ENCODE measurements around the gene PDIA4.
"Not testable (repeated sequence)": the region's sequence is repeated elsewhere in the genome, so short reads cannot be mapped to it uniquely, and the experiment has no call there.

The PDIA4 gene

DNA sequence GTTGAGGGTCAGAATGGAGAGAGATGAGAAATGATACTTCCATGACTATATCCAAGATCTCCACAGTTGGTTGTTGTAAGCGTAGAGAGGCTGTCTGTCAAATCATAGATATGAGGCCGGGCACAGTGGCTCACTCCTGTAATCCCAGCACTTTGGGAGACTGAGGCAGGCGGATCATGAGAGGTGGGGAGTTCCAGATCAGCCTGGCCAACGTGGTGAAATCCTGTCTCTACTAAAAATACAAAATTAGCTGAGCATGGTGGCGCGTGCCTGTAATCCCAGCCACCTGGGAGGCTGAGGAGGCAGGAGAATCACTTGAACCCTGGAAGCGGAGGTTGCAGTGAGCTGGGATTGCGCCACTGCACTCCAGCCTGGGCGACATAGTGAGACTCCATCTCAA is 2.1 kb upstream of the PDIA4 start:
- DNase-seq: not testable (repeated sequence)

DNA sequence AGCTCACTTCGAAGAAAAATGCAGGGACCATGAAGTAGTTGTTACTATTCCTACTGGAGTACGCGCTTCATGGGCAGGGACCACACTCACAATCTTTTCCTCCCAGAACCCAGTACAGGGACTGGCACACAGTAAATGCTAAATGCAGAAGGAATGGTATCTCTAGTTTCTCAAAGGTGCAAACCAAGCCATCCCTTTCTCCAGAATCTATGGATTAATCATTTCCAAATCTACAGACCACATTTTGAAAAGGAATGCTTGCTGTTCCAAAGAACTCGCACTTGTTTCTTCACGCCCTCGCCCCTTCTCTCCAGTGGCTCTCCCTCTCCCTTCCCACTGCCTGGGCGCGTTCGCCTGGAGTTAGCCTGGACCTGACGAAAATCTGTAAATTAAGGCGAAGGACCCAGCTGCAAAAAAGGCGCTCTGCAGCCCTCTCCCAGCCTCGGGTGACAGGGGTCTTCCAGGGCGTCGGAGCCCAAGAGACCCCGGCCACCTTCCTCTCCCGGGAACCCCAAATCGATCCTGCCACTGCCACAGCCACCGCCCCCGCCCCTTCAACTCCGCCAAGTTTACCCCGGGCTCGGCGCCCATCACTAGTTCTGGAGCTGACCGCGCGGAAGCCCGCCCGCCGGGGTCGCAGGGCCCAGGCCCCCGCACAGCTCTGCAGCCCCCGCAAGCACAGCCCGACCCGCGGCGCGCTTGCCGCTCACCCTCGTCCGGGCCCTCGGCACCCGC is 527 bp downstream of the PDIA4 start:
- DNase-seq: no peak

GRCh38 chr7:149027055-149027454 is 1.2 kb downstream of the PDIA4 start:
- no peak for DNase-seq

DNA sequence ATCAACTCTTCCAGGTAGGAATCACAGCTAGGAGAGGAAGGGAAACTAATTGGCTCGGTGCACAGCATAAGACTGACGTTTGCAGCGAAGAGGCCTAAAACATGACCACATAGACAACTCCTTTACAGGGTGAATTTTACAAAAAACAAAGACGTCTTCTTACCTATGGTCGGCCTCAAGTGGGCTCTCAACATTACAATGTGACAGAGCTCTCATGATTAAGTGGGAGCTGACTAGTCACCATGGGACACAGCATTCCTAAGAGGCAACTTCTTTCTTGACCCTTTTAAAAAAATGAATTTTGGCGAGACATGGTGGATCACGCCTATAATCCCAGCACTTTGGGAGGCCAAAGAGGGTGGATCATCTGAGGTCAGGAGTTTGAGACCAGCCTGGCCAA is 4.6 kb downstream of the PDIA4 start:
- DNase-seq: no peak

DNA sequence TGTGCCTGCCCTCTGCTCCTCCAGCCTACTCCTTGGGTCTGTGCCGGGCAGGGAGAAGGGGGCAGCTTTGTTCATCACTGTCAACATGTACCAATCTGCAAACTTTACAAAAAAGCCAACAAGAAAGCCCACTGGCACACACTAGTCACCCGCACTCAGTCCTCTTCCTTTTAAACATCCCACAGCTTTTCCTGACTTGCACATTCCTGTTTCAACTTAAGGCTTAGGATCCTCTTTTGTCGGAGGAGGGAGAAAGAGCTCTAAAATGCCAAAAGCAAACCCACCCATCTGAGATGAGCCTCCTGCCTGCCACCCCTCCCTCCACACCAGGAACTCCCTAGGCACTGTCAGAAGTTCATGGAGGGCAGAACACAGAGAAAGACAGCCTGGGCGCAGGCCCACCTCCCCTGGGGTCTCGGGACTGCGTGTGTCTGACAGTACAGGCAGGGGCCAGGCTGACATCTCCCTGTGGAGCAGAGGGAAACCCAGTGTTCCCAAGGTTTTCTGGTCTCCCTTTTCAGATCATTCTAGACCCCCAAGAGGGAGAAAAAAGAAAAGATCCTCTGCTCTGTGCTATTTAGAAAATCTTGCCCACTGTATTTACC is 5.4 kb downstream of the PDIA4 start:
- DNase-seq: no peak

- DNase-seq: no peak
These were observed 6.6 kb downstream of the PDIA4 start for GRCh38 chr7:149021725-149022062.

- no peak for DNase-seq
These were observed 7.8 kb downstream of the PDIA4 start for GRCh38 chr7:149020483-149020882.

DNA sequence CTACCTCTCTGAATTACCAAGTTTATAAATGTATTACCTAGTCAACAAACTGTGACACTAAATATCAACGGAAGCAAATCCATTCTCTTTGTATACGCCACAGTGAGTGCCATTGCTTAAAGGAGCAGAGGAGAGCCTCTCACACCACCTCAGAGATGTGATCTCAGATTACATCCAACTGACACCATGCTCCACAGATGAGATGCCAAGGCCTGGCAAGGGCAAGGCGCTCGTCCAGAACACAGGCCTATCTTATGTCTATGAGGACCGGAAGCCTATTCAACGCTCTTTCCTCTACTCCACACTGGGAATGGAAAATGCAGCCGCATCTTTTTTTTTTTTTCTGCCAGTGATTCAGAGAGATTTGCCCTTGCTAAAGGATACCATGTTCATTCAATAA is 11.4 kb downstream of the PDIA4 start:
- no peak for DNase-seq

DNA sequence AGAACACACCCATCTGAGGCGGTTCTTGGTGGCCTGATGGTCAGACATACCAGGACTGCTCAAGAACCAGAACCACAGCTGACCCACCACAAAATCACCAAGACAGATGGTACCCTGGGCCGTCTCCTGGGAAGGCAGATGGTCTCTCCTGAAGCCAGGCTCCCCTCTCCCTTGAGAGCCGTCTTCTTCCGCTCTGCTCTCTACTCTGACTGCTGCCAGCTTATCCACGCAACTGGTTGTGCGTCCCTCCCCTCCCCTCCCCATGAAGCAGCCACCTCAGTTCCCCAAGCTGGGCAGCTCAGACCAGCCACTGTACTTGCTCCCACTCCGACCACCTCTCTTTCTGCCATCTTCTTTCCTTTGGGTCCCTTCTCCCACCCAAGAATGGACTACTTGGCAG is 14.0 kb downstream of the PDIA4 start:
- DNase-seq: no peak

DNA sequence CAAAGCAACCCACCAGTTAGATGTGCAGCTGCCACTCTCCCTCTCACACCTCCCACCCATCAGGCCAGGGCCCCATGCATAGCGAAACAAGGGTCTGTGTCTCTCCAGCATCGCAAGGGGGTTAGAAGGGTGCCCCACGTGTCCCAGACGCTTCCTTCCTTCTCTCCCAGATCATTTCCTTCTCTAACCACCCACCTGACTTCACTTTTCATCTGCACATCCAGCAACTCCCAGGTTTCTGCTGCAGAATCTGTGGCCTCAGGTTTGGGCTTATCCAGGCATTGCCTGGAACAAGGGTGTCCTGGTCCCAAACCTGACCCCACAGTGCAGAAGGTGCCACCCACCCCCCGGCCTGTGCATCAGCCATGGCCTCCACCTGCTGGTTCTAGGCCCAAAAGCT is 14.4 kb downstream of the PDIA4 start:
- no peak for DNase-seq

DNA sequence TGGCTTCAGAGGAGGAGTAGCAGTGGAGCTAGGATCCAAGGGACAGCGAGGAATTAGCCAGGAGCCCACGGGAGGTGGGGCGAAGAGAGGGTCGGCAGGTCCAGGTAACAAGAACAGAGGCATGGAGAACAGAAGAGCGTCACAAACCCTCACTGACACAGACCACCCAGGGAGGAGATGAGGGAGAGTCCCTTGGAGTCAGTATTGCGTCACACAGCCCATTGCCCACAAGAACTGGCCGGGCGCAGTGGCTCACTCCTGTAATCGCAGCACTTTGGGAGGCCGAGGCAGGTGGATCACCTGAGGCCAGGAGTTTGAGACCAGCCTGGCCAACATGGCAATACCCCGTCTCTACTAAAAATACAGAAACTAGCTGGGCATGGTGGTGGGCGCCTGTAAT is 15.6 kb downstream of the PDIA4 start:
- not testable (repeated sequence) for DNase-seq

- DNase-seq: no peak
These were observed 16.8 kb downstream of the PDIA4 start for GRCh38 chr7:149011491-149011890.

- DNase-seq: no peak
These were observed 17.9 kb downstream of the PDIA4 start for GRCh38 chr7:149010451-149010850.

GRCh38 chr7:149009527-149009926 is 18.8 kb downstream of the PDIA4 start:
- no peak for DNase-seq

DNA sequence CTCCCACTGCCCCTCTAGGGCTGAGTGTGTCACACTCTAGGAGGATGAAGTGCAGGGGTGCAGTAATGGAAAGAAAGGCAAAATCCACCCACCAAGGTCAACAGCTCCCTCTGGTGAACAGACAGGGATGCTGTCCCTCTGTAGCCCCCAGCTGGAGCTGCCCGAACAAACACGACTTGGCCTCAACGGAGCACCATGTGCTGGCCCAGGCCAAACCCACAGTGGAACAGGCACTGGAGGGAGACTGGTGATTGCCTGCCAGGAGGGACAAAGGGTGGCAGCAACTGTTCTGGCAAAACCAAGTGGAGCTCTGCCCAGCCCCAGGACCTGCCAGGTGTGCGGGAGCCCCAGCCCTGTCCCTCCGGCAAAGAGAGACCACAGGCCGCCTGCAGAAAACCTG is 20.7 kb downstream of the PDIA4 start:
- no peak for DNase-seq

- no peak for DNase-seq
These were observed 21.2 kb downstream of the PDIA4 start for GRCh38 chr7:149007146-149007545.

GRCh38 chr7:149006345-149006725 is 22.0 kb downstream of the PDIA4 start:
- DNase-seq: no peak

- DNase-seq: peak; percentile 81
These were observed 22.6 kb downstream of the PDIA4 start for GRCh38 chr7:149005427-149006344.

- no peak for DNase-seq
These were observed 23.6 kb downstream of the PDIA4 start for GRCh38 chr7:149004405-149005370.

GRCh38 chr7:149003560-149004305 is 24.6 kb downstream of the PDIA4 start:
- no peak for DNase-seq

DNA sequence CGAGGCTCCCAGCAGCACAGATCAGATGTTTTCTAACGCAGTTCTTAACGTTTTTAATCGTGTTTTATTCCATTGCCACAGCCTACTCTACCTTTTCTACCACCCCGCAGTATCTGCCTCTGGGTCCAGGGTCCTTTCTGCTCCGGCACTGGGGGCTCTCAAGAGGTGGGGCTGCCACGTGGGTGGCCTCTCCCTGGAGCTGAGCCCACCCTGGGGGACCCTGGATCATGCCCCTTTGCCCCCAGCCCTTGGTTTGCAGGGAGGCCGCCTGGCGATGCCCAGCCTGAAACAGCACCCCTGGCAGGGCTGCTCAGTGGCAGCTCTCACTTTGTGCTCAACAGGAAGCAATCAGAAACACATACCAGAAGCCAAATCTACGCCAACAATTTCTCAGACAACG is 25.3 kb downstream of the PDIA4 start:
- no peak for DNase-seq

DNA sequence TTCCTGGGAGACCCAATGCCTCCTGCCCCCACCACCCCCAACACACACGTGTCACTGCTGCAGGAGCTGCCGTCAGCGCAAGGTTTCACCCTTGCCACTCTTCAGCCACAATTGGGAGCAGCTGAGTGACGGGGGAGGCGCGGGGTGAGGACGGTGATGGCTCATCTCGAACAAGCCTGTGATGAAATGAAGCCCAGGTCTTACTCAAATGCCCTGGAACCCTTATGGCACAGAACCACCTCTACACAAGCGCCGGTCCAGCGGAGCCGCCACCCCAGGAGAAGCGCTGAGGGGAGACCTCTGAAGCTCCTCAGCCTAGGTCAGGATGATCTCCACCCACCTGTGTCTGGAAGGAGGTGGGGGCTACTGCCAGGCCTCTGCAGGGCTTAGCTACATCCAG is 25.7 kb downstream of the PDIA4 start:
- DNase-seq: no peak

Data from effector CD8-positive, alpha-beta T cell (primary cell).